SK-N-SH (cell line): ENCODE results near the gene MRPL36.

Experiments used
- CTCF ChIP-seq: fragments of 200-600 bp; sonication (generic); IDR thresholded peaks from 2 replicates; pipeline ENCODE4 v1.6.1; 2017; ENCODE audit warnings: antibody characterized with exemption, mild to moderate bottlenecking, moderate library complexity
- EP300 ChIP-seq, 2 experiments: IDR thresholded peaks; 2 replicates each; pipeline versions ENCODE4 v1.4.0 to v1.6.1; 2012; ENCODE audit warnings: borderline replicate concordance in 1 of 2, low read depth in 1 of 2, low read length in 1 of 2
- EZH2phosphoT487 ChIP-seq: fragments of 200-600 bp; sonication (generic); IDR thresholded peaks from 2 replicates; pipeline ENCODE4 v1.6.1; 2017; ENCODE audit warnings: low read depth, mixed run types, mild to moderate bottlenecking, antibody characterized with exemption, moderate library complexity, borderline replicate concordance
- MXI1 ChIP-seq: IDR thresholded peaks from 2 replicates; pipeline ENCODE4 v1.6.1; 2012; ENCODE audit warnings: mild to moderate bottlenecking, low read depth, low read length, improper control_type of control experiment
- PBX3 ChIP-seq: IDR thresholded peaks from 2 replicates; pipeline ENCODE4; 2012
- POLR2AphosphoS5 ChIP-seq: IDR thresholded peaks from 2 replicates; pipeline ENCODE4 v1.6.1; 2012; ENCODE audit warnings: low read depth, low read length
- RAD21 ChIP-seq: IDR thresholded peaks from 2 replicates; pipeline ENCODE4 v1.6.1; 2012; ENCODE audit warnings: mild to moderate bottlenecking, low read length
- RFX5 ChIP-seq: IDR thresholded peaks from 2 replicates; pipeline ENCODE4 v1.6.1; 2012; ENCODE audit warnings: mild to moderate bottlenecking, improper control_type of control experiment, low read length
- SMC3 ChIP-seq: IDR thresholded peaks from 2 replicates; pipeline ENCODE4 v1.6.1; 2012; ENCODE audit warnings: low read depth, low read length, improper control_type of control experiment
- TEAD4 ChIP-seq: IDR thresholded peaks from 2 replicates; pipeline ENCODE4 v1.4.0; 2012; ENCODE audit warnings: mild to moderate bottlenecking, borderline replicate concordance; ENCODE audit not compliant: insufficient read depth
- USF2 ChIP-seq: fragments of 150-350 bp; IDR thresholded peaks from 2 replicates; pipeline ENCODE4 v1.6.1; 2017; ENCODE audit warnings: antibody characterized with exemption, low read length, low read depth, borderline replicate concordance
- YY1 ChIP-seq: IDR thresholded peaks from 2 replicates; pipeline ENCODE4 v1.4.0; 2012; ENCODE audit warnings: low read depth, mild to moderate bottlenecking
- TF ChIP-seq, protein P1 (sequence below): IDR thresholded peaks from 2 replicates; pipeline ENCODE4 v1.4.0; 2012; ENCODE audit warnings: low read depth

GRCh38 chr5:1756481-1756880 lies 43.2 kb downstream of the MRPL36 start:
- TF ChIP-seq, protein P1, sequence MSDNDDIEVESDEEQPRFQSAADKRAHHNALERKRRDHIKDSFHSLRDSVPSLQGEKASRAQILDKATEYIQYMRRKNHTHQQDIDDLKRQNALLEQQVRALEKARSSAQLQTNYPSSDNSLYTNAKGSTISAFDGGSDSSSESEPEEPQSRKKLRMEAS = no peak
- TF ChIP-seq USF2 (no peak), CTCF (no peak), EZH2phosphoT487 (no peak), MXI1 (no peak), EP300 (IDR thresholded peaks at IDR 0.05; ENCODE audit: borderline replicate concordance in 1 of 2, low read depth in 1 of 2, low read length in 1 of 2) (no peak), POLR2AphosphoS5 (no peak), YY1 (no peak), RFX5 (no peak), RAD21 (no peak), SMC3 (no peak), TEAD4 (no peak), PBX3 (no peak)
